ENCODE measurements around the gene LKAAEAR1. TPM values are rescaled to one million over a fixed set of nuclear protein-coding genes. Genes with fewer than 3 reads are reported as not detected.

Gene LKAAEAR1
- total and polyA plus RNA-seq, 12 donors: 0.12 TPM; not detected in 11

DNA sequence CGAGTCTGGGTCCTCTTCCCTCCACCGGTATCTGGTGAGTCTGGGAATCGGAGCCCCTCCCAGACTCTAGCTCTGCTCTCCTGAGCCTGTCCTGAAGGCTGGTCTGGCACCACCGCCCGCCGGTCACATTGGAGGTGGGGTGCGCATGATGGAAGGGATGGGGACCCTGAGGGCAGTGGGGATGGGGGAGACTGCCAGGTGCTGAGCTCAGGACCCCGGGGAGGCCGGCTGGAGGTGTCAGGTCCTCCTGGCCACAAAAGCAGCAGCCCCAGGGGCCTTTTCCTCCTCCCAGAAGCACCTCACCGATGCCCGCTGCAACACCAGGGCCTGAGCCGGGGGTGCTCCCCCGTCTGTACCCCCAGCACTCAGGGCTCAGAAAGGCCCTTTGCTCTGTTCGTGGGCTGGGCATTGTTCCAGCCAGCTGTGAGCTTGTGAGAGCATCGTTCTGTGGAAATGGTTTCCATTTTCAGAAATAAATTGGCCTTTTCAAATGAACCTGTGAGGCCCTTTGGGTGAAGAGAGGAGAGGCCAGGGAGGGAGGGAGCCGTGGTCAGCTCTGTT, 25.7 kb upstream of the LKAAEAR1 start:
- WGBS, 2 donors: 69 to 75% methylated on average over 16 of the region's 16 CpGs
- DNase-seq (no peak), ATAC-seq (no peak)
- H3K9me3 ChIP-seq: no peaks in the 10 kb centered on the region
- H3K4me1 ChIP-seq: no peaks in the 10 kb centered on the region
- H3K27ac ChIP-seq: no peak overlapping the region
- no peaks in the 10 kb centered on the region for H3K36me3 ChIP-seq
- peaks cover 0 to 20% (median 8%) of the 10 kb centered on the region in 7 donors for H3K27me3 ChIP-seq
- H3K4me3 ChIP-seq: no peak overlapping the region
- no peak for TF ChIP-seq CTCF (IDR thresholded peaks at IDR 0.05)
- intact Hi-C loops (cut with DNase I): no loop called here

DNA sequence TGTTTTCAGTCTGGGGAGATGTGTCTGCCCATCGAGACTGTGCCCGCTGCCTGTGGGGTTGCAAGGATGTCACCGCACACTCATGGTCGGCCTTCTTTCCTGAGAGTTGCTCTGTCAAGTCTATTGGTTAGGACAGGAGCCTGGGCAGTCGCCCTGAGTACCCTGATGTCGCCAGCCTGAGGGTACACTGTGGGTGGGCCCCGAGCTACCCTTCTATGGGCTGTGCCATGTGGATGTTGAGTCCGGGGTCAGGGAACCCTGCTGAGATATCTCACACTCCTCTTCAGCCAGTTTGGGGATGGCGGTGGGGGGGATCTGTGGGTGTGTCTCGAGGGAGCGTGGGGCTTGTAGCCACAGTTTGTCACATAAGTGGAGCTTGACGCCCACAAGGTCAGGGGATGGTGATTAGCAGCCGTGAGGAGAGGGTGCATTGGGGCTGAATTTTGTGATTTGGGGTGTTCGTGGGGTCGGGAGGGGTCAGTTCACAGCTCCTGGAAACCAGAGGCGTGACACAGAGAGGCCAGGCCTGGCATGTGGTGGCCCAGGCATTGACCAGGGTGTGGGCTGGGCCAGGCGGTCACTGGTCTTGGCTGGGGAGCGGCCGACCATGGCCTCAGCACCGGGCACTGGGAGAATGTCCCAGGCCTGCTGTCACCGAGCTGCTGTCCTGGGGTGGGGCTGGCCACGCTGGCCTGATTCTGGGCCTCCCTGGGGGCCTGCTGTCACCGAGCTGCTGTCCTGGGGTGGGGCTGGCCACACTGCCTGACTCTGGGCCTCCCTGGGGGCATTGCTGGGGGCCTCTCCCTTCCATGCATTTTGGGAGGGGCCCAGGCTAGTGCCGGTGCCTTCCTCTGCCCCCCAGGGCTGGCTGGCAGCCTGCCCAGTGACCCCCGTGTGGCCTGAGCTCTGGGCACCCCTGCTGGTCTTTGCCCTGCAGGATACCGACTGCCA, 24.8 kb upstream of the LKAAEAR1 start:
- ATAC-seq (no peak), DNase-seq (no peak)
- no peak for TF ChIP-seq CTCF (IDR thresholded peaks at IDR 0.05)
- no peak overlapping the region for H3K27ac ChIP-seq
- H3K36me3 ChIP-seq: no peaks in the 10 kb centered on the region
- H3K9me3 ChIP-seq: no peaks in the 10 kb centered on the region
- intact Hi-C loops (cut with DNase I): no loop called here
- H3K27me3 ChIP-seq: peaks cover 1 to 23% (median 11%) of the 10 kb centered on the region in 7 donors
- no peak overlapping the region for H3K4me3 ChIP-seq
- no peaks in the 10 kb centered on the region for H3K4me1 ChIP-seq
- 75 to 80% methylated on average over 25 to 26 of the region's 26 CpGs for WGBS, 2 donors

- H3K9me3 ChIP-seq: no peaks in the 10 kb centered on the region
- intact Hi-C loops (cut with DNase I): no loop called here
- no peak for ATAC-seq
- peaks cover 9 to 34% (median 20%) of the 10 kb centered on the region in 7 donors for H3K27me3 ChIP-seq
- H3K4me1 ChIP-seq: no peaks in the 10 kb centered on the region
- no peak overlapping the region for H3K27ac ChIP-seq
- H3K36me3 ChIP-seq: no peaks in the 10 kb centered on the region
- WGBS, 2 donors: 61 to 67% methylated on average over 19 of the region's 19 CpGs
- H3K4me3 ChIP-seq: no peak overlapping the region
- DNase-seq: no peak
- TF ChIP-seq CTCF (IDR thresholded peaks at IDR 0.05): no peak
These were observed 23.7 kb upstream of the LKAAEAR1 start for GRCh38 chr20:64107736-64108457.

DNA sequence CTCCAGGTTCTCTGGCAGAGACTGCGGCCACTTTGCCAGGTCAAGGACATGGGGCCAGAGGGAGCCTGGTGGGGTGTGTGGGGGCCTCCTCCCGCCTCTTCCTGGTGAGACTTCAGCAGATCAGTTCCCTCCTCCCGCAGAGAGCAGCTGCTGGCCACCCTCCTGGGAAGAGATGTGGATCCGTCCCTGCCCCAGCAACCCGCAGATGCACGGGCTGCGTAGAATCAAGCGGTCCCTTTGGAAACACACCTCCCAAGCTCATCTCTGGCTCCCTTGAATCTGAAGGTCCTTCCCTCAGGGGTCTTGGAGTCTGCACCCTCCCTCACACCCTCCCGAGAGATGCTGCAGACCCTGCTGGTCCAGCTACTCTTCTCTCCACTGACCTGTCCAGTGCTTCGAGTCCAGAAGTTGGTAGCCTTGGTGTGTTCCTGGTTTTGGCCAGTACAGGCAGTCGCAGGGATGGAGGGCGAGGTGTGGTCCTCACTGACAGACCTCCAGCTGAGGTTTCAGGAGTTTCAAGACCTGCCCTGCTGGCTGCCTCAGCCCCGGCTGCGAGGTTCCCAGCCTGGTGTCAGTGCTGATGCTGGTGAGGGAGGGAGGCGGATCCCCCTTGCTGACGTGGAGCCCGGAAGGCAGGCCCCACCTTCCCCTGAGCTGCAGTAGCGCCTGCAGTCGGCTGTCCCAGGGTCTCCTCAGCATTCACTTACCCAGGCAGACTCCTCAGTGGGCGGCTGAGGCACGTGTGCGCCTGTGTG, 23.0 kb upstream of the LKAAEAR1 start, which contains the start of gene NPBWR2:
NPBWR2 (minus strand) TSS at position 585 of the 755 bp plus-strand sequence. CDS start 734 bp downstream, outside the sequence.
- 47 to 51% methylated on average over 22 of the region's 22 CpGs for WGBS, 2 donors
- Histone ChIP-seq H3K9me3 (no peaks in the 10 kb centered on the region), H3K27me3 (peaks cover 12 to 41% (median 28%) of the 10 kb centered on the region in 7 donors), H3K36me3 (no peaks in the 10 kb centered on the region), H3K27ac (no peak within 1 kb of the TSS), H3K4me1 (peaks cover 0 to 7% (median 6%) of the 10 kb centered on the region in 9 donors), H3K4me3 (no peak within 1 kb of the TSS)
- no peak for TF ChIP-seq CTCF (IDR thresholded peaks at IDR 0.05)
- intact Hi-C loops (cut with DNase I): no loop called here
- DNase-seq: no peak
- no peak for ATAC-seq

All from heart right ventricle (tissue), 16 donors.